ENCODE data around the gene ANXA11.

The ANXA11 gene

GRCh38 chr10:80184291-80184690, 21.0 kb downstream of the ANXA11 start:
- TF ChIP-seq, protein P1, sequence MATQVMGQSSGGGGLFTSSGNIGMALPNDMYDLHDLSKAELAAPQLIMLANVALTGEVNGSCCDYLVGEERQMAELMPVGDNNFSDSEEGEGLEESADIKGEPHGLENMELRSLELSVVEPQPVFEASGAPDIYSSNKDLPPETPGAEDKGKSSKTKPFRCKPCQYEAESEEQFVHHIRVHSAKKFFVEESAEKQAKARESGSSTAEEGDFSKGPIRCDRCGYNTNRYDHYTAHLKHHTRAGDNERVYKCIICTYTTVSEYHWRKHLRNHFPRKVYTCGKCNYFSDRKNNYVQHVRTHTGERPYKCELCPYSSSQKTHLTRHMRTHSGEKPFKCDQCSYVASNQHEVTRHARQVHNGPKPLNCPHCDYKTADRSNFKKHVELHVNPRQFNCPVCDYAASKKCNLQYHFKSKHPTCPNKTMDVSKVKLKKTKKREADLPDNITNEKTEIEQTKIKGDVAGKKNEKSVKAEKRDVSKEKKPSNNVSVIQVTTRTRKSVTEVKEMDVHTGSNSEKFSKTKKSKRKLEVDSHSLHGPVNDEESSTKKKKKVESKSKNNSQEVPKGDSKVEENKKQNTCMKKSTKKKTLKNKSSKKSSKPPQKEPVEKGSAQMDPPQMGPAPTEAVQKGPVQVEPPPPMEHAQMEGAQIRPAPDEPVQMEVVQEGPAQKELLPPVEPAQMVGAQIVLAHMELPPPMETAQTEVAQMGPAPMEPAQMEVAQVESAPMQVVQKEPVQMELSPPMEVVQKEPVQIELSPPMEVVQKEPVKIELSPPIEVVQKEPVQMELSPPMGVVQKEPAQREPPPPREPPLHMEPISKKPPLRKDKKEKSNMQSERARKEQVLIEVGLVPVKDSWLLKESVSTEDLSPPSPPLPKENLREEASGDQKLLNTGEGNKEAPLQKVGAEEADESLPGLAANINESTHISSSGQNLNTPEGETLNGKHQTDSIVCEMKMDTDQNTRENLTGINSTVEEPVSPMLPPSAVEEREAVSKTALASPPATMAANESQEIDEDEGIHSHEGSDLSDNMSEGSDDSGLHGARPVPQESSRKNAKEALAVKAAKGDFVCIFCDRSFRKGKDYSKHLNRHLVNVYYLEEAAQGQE (IDR thresholded peaks at IDR 0.05; ENCODE audit: insufficient read depth in 1 of 2, low read depth in 2 of 2, low read length in 2 of 2), result no peak
- no peak for TF ChIP-seq FOXP2 (optimal IDR thresholded peaks at IDR 0.05; ENCODE audit: borderline replicate concordance, extremely low read depth, extremely low read length, insufficient read depth)
- no peak for TF ChIP-seq POLR2AphosphoS5 (IDR thresholded peaks at IDR 0.05; ENCODE audit: low read depth, low read length)
- no peak for TF ChIP-seq SIN3A (IDR thresholded peaks at IDR 0.05; ENCODE audit: borderline replicate concordance, insufficient read depth, low read length)
- TF ChIP-seq TAF1 (IDR thresholded peaks at IDR 0.05; ENCODE audit: borderline replicate concordance, insufficient read depth, low read length), result no peak

DNA sequence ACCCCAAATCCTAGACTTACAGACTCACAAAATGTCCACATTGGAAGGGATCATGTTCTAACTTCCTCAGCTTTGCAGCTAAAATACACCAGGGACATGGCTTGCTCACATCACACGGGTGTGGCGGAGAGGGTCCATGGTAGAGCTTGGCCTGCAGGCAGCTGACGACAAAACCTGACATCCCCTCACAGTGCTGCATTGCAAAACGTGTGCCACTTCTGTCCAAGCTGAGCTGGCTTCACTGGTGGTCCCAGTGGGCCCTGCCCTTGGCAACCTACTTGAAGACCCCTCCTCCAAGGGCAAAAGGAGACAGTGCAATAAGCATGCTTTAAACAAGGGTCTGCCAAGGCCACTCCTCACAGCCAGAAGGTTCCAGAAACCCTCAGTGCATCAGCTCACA, 21.9 kb downstream of the ANXA11 start:
- TF ChIP-seq TAF1 (IDR thresholded peaks at IDR 0.05; ENCODE audit: borderline replicate concordance, insufficient read depth, low read length), result no peak
- TF ChIP-seq FOXP2 (optimal IDR thresholded peaks at IDR 0.05; ENCODE audit: borderline replicate concordance, extremely low read depth, extremely low read length, insufficient read depth), result no peak
- TF ChIP-seq, protein P1 (IDR thresholded peaks at IDR 0.05; ENCODE audit: insufficient read depth in 1 of 2, low read depth in 2 of 2, low read length in 2 of 2), result no peak
- TF ChIP-seq SIN3A (IDR thresholded peaks at IDR 0.05; ENCODE audit: borderline replicate concordance, insufficient read depth, low read length), result no peak
- TF ChIP-seq POLR2AphosphoS5 (IDR thresholded peaks at IDR 0.05; ENCODE audit: low read depth, low read length), result no peak

GRCh38 chr10:80182986-80183385, 22.4 kb downstream of the ANXA11 start:
- TF ChIP-seq TAF1 (IDR thresholded peaks at IDR 0.05; ENCODE audit: borderline replicate concordance, insufficient read depth, low read length), result no peak
- TF ChIP-seq POLR2AphosphoS5 (IDR thresholded peaks at IDR 0.05; ENCODE audit: low read depth, low read length), result no peak
- no peak for TF ChIP-seq SIN3A (IDR thresholded peaks at IDR 0.05; ENCODE audit: borderline replicate concordance, insufficient read depth, low read length)
- TF ChIP-seq, protein P1 (IDR thresholded peaks at IDR 0.05; ENCODE audit: insufficient read depth in 1 of 2, low read depth in 2 of 2, low read length in 2 of 2), result no peak
- no peak for TF ChIP-seq FOXP2 (optimal IDR thresholded peaks at IDR 0.05; ENCODE audit: borderline replicate concordance, extremely low read depth, extremely low read length, insufficient read depth)

DNA sequence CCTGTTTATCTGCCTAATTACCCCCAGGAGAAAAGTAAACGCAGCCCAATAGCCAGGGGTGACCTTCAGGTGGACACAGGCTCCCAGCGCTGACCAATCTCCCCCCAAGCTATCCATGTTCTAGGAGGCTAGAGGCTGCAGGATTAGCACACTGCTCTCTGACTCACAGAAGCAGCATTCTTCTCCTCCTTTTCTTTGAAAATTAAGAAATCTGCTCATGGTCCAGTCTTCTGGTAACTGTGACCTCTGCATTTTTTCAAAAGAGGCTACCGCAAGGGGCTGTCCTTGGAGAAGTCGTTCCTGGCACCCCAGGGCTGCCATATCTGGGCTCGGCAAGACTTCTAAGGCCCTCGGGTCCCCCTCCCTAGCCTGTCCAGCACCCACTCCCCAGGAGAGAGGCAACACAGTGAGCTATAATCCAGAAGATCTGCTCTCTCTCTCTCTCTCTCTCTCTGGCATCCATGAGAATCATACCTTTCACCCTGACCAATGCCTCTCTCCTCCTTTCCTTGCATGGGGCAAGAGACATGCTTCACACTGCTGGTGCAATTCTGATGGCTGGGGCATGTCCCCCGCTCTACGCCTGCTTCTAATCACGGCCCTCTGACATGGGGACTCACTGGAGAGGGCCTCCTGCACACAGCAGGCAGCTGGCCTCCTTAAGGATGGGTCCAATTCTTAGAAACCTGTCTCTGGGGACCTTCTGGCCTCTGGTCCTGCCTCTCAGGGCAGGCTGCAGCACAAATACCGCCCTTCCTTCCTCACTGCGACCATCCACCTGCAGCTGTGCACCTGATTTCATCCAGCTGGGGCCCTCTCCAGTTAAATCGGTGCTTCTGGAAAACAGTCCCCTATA, 27.3 kb downstream of the ANXA11 start:
- no peak for TF ChIP-seq SIN3A (IDR thresholded peaks at IDR 0.05; ENCODE audit: borderline replicate concordance, insufficient read depth, low read length)
- TF ChIP-seq, protein P1 (IDR thresholded peaks at IDR 0.05; ENCODE audit: insufficient read depth in 1 of 2, low read depth in 2 of 2, low read length in 2 of 2), result no peak
- TF ChIP-seq POLR2AphosphoS5 (IDR thresholded peaks at IDR 0.05; ENCODE audit: low read depth, low read length), result no peak
- no peak for TF ChIP-seq FOXP2 (optimal IDR thresholded peaks at IDR 0.05; ENCODE audit: borderline replicate concordance, extremely low read depth, extremely low read length, insufficient read depth)
- TF ChIP-seq TAF1 (IDR thresholded peaks at IDR 0.05; ENCODE audit: borderline replicate concordance, insufficient read depth, low read length), result no peak

Data from PFSK-1 (cell line).